Urothelium cell line (cell line): ENCODE results near the gene NEUROD2.
A peak's percentile ranks its signal among the peaks of the same experiment; 100 is the strongest.

Experiments used
- DNase-seq: peaks from one replicate; pipeline ENCODE4 v3.0.0; 2011; ENCODE audit warnings: low spot score, mixed read lengths
- FAIRE-seq: peaks from 2 replicates; lab custom pipeline; 2011; peaks lifted over from hg19 to GRCh38; lab: Jason Lieb, UNC

NEUROD2 gene

DNA sequence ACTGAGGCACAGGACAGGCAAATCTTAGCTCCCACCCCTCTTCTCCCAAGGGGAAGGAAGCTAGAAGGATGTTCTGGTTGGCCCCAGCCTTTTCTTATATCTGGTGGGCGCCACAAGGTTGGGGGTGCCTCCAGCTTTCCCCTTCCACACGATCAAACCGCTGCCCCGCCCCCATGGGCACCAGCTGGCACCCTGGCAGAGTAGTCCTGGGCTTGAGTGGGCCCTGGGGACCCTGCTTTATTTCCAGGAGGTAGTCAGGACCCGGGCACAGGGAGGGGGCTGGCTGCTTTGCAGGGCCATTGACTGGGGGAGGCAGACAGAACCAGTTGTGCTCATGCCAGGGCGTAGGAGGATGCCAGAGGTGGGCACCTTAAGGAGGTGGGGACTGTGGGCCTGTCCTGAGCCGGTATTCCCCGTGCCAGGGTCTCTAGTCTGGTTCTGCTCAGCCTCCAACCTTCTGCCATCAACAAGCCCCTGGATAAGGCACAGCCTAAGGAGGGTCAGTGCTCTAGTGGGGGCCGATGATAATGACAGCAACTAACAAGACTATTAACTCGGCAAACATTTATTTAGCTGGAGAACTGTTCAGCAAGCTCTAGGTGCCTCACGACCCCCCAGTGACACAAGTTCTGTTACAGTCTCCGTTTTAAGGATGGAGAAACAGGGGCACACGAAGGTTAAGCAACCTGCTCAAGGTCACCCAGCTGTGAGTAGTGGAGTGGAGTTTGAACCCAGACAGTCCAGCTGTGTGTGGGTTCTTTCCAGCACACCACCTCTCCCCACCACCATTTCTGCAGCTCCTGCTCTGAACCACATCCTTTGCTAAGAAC, 11.5 kb upstream of the NEUROD2 start:
- no peak for DNase-seq

DNA sequence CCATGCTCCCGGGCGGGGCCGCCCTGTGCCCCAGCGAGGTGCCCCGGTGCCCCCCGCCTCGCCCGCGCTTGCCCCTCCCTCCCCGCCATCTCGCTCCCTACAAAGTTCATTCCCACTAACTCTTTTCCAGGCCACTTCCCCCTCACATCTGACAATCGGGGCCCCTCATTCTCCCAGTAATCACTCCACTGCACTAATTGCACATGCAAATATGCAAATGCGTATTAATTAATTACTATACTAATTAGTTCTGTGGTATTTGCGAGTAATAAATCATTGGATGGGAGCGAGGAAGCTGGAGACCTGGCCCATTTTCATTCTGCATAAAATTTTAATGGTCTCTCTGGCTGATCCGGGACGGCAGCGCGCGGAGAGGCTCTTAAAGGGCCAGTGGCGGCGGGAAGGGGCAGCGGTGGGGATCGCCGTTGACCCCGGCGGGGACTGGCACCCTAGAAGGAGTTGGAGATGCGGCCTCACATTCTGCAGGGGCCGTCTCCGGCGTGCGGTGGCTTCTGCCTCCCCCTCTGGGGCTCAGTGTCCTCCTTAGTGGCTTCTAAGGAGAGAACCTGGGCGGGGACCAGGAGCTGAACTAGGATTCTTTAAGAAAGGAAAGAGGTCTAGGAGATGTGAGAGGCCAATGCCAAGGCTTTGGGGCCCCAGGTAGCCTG, 10.7 kb upstream of the NEUROD2 start:
- no peak for FAIRE-seq

More for the DNA sequence above, 11.5 kb upstream of the NEUROD2 start:
- no peak for FAIRE-seq

DNA sequence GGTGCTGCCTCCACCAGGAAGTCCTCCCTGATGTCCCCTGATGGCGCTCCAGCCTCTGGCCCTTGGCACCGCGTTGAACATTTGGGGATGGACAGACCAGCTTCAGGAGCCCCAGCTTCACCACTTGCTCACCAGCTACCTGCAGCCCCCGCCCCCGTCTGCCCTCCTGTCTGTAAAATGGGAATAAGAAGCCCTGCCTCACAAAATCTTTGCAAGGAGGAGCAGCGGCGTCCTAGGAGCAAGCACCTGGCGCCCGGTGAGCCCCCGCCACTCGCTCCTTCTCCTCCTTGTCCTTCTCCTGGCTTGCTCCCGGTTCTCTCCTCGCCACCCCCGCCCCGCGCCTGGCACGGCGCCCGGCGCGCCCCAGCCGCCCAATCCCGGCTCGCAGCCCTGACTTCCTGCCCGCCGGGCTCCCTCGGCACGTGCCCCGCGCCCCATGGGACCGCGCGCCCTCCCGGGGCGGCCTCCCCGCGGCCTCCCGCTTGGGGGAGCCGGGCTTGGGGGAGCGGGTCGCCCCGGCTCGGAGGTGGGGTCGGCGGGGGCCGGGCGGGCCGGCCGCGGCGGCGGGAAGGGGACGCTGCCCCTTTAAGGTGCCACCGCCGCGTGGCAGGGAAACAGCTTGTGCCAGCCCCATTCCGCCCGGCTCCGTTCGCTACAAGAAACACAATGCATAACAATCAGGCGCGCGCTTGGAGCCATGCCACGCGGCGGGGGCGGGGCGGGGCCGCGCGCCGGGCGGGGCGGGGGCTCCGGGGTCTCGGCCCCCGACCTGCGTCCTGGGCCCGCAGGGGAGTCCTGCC, 9.9 kb upstream of the NEUROD2 start:
- peak; percentile 89 for DNase-seq

More for the DNA sequence above, 10.7 kb upstream of the NEUROD2 start:
- DNase-seq, result peak; percentile 48

DNA sequence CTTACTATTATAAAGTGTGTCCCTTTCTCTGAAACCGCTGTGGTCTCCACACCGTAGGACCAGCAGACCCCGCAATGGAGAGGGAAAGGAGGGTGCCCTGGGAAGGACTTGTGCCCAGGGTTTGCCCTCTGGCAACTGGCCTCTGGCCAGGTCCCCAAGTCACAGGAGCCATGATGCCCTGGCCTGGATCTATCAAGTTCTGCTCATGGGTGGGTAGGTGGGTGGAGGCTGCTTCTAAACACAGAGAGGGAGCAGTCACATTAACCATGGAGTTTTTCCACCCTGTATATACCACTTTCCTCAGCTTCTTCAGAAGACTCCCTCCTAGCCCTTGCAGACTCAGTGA, 9.4 kb upstream of the NEUROD2 start:
- FAIRE-seq (no peak), DNase-seq (no peak)

More for the DNA sequence above, 9.9 kb upstream of the NEUROD2 start:
- peak; percentile 83 for FAIRE-seq

DNA sequence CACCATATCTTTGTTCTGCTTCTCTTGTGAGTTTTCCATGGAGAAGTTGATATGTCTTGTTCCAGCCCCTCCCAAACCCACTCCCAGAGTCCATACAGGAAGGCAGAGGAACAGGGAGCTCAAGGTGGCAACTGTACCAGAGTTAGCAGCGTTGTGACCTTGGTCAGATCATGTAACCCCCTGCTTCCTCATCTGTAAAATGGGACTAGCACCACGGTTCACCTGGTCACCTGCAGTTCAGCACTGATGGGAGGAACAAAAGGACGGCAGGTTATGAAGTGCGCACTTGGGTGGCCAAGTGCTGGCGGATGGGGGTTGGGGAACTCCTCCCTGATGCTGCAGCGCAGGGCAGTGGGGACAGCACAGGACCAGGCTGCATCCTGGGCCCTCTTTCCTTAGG, 7.7 kb upstream of the NEUROD2 start:
- DNase-seq, result no peak
- no peak for FAIRE-seq

DNA sequence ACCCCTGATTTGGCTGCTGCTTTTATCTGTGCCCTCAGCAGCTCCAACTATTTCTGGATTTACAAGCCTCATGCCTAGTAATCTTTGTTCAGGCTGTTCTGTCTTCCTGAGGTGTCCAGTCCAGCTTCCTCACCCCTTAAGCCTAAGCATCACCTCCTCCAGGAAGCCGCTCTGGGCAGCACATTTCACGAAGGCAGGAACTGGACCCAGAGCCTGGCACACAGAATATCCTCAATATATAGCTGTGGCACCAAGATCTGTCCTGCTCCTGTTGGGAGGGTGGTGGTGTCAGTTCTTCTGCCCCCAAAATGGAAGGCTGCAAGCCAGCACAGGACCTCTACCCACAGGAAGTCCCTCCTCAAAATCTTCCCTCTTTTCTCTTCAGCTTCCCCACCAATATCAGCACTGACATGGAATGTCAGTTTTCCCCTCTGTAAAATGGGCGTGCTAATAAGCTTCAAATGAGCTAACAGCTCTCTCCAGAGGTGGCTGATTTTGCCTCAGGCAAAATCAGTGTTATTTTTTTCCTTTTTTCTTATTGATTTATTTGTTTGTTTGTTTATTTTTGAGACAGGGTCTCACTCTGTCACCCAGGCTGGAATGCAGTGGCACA, 6.9 kb upstream of the NEUROD2 start:
- FAIRE-seq (no peak), DNase-seq (no peak)

DNA sequence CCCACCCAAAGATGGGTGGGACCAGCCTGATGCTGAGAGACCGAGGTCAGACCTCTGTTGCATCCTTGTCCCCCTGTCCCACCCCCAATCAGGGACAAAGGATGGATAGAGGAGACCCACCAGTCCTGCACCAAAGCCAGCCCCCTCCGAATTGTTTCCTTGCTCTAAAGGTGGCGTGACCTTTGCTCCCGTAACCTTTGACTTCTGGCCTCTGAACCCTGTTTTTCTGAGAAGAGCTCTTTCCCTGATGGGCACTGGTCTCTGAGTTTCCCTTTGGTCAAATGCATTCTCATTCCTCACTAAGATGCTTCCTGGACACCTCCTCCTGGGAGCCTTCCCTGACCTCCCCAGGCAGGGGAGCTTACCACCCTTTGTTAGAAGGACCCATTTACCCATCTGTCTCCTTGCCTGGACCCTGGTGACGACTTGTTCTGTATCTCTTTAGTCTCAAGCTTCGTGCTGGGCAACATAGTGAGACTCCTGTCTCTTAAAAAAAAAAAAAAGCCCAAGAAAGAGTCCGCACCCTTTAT, 5.3 kb upstream of the NEUROD2 start:
- DNase-seq, result no peak
- FAIRE-seq, result no peak

DNA sequence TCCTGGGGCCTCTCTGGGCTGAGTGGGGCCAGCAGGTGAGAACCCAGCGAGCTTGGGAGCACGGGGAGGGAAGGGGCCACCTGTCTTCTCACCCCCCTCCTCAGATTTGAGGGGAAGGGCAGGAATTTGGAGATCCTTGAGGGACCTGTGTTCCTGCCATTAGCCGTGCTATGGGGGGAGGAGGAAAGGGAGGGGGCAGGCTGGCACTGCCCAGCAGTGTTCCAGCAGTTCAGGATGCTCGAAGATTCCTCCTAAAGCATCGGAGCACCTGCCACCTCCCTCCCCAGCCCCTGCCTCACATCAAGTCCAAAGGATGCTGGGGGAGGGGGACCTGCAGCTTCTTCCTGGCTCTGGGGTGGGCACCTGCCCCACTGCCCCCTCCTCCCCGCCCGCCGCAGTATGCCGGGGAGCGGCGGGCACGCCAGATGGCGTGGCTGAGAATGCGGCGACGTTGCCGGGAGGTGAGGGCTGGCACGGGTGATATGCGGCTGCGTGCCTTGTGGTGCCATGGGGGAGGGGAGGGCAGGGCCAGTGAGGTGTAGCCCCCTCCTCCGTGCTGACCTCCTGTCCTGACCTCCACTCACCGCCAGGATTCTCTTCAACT, 4.7 kb upstream of the NEUROD2 start:
- no peak for DNase-seq
- FAIRE-seq, result peak; percentile 88

DNA sequence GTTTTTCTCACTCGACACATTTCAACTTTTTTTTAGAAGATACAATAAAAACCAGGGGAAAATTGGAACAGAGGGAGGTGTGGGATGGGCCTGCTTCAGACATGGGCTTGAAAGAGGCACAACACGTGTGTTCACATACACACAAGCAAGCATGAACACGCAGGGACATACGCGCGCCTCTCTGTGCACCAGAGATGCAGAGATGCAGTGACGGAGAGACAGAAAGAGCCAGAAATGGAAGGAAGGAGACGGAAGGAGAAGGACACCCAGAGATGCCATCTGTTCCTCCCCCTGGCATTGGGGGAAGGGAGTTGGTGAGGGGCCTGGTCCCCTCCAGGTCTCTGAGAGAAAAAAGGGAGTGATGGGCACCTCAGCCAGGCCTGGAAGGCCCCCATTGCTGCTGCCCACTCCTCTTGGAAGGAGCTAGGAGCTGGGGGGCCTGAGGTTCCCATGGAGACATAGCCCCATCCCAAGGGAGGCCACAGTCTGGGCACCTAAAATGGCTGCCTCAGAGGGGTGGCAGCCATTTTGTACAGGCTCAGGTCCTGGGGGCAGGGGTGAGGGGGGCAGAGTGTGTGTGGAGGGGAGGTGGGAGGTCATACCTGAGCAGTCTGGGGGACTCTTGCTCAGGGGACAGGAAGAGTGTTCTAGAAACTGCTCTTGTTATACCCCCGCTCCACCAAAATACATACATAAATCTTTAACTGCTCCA, 3.8 kb upstream of the NEUROD2 start:
- FAIRE-seq, result no peak
- DNase-seq, result no peak

DNA sequence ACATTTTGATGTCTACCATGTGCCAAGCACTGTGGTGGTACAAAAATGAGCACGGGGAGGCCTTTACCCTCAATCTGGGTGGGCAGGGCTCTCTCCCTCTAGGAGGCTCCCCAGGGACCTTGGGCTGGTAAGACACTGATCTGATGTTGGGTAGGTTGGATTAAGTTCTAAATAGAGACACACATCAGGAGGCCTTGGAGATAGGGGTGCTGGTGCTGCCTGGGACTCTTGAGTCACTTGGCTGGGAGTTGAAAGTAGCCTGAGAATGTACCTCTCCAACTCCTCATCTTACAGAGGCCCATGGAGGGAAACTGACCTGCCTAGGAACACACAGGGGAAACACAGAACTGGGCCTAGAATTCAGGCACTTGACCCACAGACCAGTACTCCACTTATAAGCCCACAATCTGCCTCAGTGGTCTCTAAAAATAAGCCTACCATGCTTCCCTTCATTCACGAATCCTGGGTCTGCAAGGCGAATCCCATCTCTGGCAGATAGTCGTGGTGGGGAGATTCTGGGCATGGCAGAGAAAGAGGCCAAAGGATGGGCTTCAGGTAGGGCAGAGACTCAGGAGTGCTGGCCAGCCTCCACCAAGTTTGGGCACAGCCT, 1.8 kb upstream of the NEUROD2 start:
- no peak for FAIRE-seq
- DNase-seq, result no peak

DNA sequence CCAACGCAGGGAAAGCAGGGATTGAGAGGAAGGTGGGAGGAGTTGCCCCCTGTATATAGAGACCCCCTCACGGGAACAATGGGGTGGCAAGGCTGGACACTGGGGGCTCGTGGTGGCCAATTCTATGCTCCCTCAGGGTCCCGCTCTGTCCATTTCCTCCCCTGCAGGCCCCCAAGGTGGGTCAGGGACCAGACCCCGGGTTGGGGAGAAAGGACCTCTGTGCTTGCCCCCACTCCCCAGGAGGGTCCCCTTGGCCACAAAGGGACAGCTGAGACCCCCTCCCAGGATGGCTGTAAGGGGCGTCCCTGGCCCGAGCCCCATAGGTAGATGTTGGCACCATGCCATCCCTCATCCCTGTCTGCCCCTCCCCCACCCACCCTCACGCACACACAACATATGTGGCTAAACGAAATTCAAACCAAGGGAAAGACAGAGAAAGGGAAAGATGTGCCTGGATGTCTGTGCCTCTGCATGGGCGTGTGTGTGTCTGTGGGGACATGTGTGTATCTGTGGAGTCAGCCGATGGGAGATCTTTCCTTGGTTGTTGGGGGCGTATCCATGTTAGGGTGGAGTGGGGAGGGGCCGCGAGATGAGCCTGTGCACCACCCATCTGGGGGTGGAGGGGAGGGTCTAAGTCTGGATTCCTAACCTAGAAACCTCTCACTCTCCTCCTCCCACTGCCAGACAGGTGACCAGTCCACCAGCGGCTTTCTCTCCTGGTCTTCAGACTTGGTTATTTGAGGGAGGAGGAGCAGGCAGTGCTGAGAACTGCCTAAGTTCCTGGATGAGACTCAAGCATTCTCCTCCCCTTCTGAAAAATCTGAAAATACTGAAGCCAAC, 642 bp upstream of the NEUROD2 start:
- DNase-seq, result no peak
- no peak for FAIRE-seq

DNA sequence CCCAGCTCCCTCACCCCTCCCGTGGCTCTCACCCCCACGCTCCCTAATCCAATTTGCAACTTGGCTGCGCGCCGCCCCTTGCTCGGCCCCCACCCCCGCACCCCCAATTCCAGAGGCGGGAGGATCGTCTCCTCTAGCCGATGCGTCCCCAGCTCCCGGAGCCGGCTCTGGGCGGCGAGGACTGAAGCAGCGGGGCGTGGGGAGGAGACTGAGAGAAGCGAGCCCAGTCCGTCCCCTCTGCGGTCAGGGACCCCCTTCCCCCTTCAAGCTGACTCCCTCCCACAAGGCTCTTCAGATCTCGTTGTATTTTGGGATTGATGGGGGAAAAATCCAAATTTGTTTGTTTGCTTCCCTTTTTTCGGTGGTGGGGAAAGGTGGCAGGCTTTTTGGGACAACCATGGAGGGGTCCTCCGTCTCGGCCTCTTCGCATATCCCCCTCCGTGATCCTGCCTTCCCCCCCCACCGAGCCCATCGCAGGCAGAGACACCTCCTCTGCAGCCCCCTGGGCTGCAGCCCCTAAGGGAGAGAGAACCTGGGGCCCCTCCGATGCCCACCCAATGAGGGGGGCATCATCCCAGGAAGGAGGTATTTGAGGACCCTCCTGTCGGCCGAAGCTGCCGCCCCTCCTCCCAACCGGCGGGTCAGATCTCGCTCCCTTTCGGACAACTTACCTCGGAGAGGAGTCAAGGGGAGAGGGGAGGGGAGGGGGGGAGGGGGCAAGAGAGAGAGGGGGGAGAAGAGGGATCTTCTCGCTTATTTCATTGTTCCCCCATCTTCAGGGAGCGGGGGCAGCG, 466 bp downstream of the NEUROD2 start:
- DNase-seq (no peak), FAIRE-seq (no peak)

DNA sequence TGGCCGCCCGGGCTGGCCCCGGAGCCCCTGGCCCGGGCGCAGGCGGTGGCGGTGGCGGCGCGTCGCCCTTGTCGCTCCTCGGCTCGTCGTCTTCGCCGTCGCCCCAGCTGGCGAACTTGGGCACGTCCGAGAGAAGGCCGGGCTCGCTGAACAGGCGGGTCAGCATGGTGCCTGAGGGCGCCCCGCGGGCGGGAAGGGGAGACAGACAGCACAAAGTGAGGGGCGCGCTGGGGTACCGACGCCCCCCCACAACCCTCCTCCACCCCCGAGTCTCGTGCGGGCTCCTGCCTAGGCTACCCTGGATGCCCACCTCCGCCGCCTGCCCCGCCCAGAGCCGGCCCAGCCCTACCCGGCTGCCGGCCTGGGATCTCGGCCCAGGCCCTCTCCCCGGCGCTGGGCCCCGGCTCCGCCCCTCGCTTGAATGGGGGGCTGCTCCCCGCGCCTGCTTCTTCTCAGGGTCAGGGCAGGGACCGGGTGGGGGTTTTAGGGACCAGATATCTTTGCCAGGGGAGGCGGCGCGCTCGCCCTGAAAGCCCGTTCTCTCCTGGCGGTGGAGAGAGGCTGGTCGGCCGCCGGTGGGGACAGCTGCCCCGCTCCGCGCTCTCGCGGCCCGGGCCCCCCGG, 1.2 kb downstream of the NEUROD2 start:
- FAIRE-seq (no peak), DNase-seq (no peak)

DNA sequence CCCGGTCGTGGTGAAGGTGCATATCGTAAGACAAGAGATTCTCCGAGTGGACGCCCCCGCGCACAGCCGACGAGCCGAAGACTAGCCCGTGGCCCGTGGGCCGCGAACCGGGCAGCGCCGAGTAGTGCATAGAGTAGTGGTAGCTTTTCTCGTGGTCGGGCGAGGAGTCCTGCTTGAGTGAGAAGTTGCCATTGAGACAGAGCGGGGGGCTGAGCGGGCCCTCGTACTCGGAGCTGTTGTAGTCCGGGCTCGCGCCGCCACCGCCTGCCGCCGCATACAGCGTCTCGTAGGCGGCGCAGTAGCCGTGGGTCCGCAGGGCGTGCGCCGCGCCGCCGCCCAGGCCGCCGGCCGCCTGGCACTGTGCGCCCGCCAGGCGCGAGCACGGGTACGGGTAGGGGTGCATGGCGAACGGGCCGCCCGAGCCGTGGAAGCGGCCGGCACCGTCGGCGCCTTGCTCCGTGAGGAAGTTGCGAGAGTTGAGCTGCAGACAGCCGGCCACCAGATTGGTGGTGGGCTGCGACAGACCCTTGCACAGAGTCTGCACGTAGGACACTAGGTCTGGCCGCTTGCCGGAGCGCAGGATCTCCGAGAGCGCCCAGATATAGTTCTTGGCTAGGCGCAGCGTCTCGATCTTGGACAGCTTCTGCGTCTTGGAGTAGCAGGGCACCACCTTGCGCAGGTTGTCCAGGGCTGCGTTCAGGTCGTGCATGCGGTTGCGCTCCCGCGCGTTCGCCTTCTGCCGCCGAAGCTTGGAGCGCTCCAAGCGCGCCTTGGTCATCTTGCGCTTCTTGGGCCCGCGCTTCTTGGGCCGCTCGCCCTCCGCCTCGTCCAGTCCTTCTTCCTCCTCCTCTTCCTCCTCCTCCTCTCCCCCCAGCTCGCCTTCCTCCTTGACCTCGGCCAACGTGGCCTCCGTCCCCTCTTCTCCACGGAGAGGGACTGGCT, 2.0 kb downstream of the NEUROD2 start:
- DNase-seq (no peak), FAIRE-seq (no peak)

DNA sequence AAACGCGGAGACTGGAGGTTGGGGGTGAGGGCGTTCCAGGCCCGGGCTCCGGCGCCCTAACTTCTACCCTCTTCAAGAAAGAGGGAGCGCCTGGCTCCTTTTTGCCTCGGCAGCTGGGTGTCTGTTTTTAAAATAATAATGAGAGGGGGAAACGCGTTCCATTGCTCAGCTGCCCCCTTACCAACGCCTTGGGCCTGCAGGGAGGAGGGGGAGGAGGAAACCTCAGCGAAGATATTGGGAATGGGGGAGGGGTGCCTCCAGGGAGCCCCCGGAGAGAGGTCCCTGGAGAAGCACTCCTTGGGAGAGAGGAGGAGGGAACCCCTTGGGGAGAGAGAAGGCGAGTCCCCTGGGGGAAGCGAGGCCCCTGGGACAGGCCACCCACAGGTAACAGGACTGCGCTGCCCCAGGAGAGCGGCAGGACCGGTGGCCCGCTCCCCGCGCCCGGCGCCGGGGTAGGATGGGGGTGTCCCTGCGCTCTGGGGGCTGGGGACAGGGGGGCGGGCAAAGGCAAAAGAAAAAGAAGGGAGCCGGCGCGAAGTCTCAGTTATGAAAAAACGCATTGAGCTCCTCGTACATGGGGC, 2.7 kb downstream of the NEUROD2 start:
- FAIRE-seq (no peak), DNase-seq (no peak)
